GM23338 (cell line): Measurements from ENCODE around the gene KLF18. TPM values are rescaled to one million over a fixed set of nuclear protein-coding genes. Genes with fewer than 3 reads are reported as not detected.

Experiments used
- ATAC-seq: fragments of 200-7000 bp; cut with Tn5 transposase; 3 replicates; pipeline ENCODE4 v1.9.1; 2020
- DNase-seq: peaks from one replicate; pipeline ENCODE4 v3.0.0-alpha.2; 2015; ENCODE audit warnings: low spot score
- H2AFZ ChIP-seq: fragments of 200-600 bp; sonication (generic); 2 replicates; pipeline ENCODE4 v1.8.0; 2016; ENCODE audit warnings: antibody characterized with exemption, mild to moderate bottlenecking, moderate library complexity
- H3F3A ChIP-seq: fragments of 200-600 bp; sonication (generic); replicated peaks from 2 replicates; pipeline ENCODE4 v1.8.0; 2017; ENCODE audit warnings: antibody characterized with exemption, mixed run types, low read depth
- H3K27ac ChIP-seq: fragments of 200-600 bp; sonication (generic); 2 replicates; pipeline ENCODE4 v1.6.1; 2016; ENCODE audit warnings: low read depth
- H3K27me3 ChIP-seq: fragments of 200-600 bp; sonication (generic); 2 replicates; pipeline ENCODE4 v1.8.0; 2016; ENCODE audit warnings: mild to moderate bottlenecking, mixed run types, moderate library complexity; ENCODE audit not compliant: insufficient read depth
- H3K36me3 ChIP-seq: fragments of 200-600 bp; sonication (generic); 2 replicates; pipeline ENCODE4 v1.8.0; 2016; ENCODE audit warnings: mild to moderate bottlenecking; ENCODE audit not compliant: insufficient read depth
- H3K4me1 ChIP-seq: fragments of 200-600 bp; sonication (generic); 2 replicates; pipeline ENCODE4 v1.8.0; 2016; ENCODE audit warnings: mild to moderate bottlenecking, moderate library complexity; ENCODE audit not compliant: insufficient read depth
- H3K4me2 ChIP-seq: fragments of 200-600 bp; sonication (generic); 2 replicates; pipeline ENCODE4 v1.7.1; 2017; ENCODE audit warnings: mixed run types
- H3K4me3 ChIP-seq: fragments of 200-600 bp; sonication (generic); 2 replicates; pipeline ENCODE4 v1.6.1; 2016; ENCODE audit warnings: mixed run types
- H3K79me2 ChIP-seq: fragments of 200-600 bp; sonication (generic); replicated peaks from 2 replicates; pipeline ENCODE4 v1.8.0; 2017; ENCODE audit warnings: mild to moderate bottlenecking; ENCODE audit not compliant: insufficient read depth
- H3K9me2 ChIP-seq: fragments of 200-600 bp; sonication (generic); 2 replicates; pipeline ENCODE4 v1.8.0; 2017; ENCODE audit not compliant: insufficient read depth
- H4K20me1 ChIP-seq: fragments of 200-600 bp; sonication (generic); replicated peaks from 2 replicates; pipeline ENCODE4 v1.8.0; 2017; ENCODE audit warnings: mild to moderate bottlenecking; ENCODE audit not compliant: insufficient read depth
- H3K27ac Mint-ChIP-seq: 2 replicates; pipeline ENCODE4 v1.8.0; 2020; ENCODE audit warnings: inconsistent platforms, mild to moderate bottlenecking, moderate library complexity, mixed read lengths
- H3K27me3 Mint-ChIP-seq: 3 replicates; pipeline ENCODE4 v1.8.0; 2022; ENCODE audit warnings: low read depth, mild to moderate bottlenecking, moderate library complexity, mixed read lengths, inconsistent platforms; ENCODE audit not compliant: insufficient read depth, poor library complexity
- H3K36me3 Mint-ChIP-seq: 3 replicates; pipeline ENCODE4 v1.8.0; 2021; ENCODE audit warnings: low read depth, mild to moderate bottlenecking, inconsistent platforms, moderate library complexity, mixed read lengths
- H3K4me1 Mint-ChIP-seq: 3 replicates; pipeline ENCODE4 v1.8.0; 2020; ENCODE audit warnings: mild to moderate bottlenecking, inconsistent platforms, mixed read lengths
- H3K4me3 Mint-ChIP-seq: 3 replicates; pipeline ENCODE4 v1.8.0; 2021; ENCODE audit warnings: moderate library complexity, mild to moderate bottlenecking, inconsistent platforms, mixed read lengths
- H3K9me3 Mint-ChIP-seq: 3 replicates; pipeline ENCODE4 v1.8.0; 2020; ENCODE audit warnings: moderate library complexity, mild to moderate bottlenecking, inconsistent platforms, mixed read lengths
- EZH2 ChIP-seq: fragments of 200-600 bp; sonication (generic); IDR thresholded peaks from one replicate; pipeline ENCODE4 v1.8.0; 2017; ENCODE audit warnings: antibody characterized with exemption, mild to moderate bottlenecking, low read depth; ENCODE audit not compliant: unreplicated experiment
- JUNB ChIP-seq: IDR thresholded peaks from one replicate; pipeline ENCODE4 v1.6.1; 2016; ENCODE audit warnings: antibody characterized with exemption; ENCODE audit not compliant: unreplicated experiment
- NANOG ChIP-seq: IDR thresholded peaks from 2 replicates; pipeline ENCODE4 v1.6.1; 2016; ENCODE audit warnings: antibody characterized with exemption, borderline replicate concordance
- POLR2AphosphoS5 ChIP-seq: IDR thresholded peaks from 2 replicates; pipeline ENCODE4 v1.6.1; 2016; ENCODE audit warnings: antibody characterized with exemption, low read depth
- STAT1 ChIP-seq: IDR thresholded peaks from one replicate; pipeline ENCODE4 v1.6.1; 2016; ENCODE audit warnings: antibody characterized with exemption; ENCODE audit not compliant: unreplicated experiment
- ZNF114 ChIP-seq: fragments of 250-450 bp; sonication (Bioruptor Pico); IDR thresholded peaks from 2 replicates; pipeline ENCODE4 v1.5.0; 2020; ENCODE audit warnings: mild to moderate bottlenecking, moderate library complexity
- ZNF331 ChIP-seq: fragments of 250-450 bp; sonication (Bioruptor Pico); IDR thresholded peaks from 2 replicates; pipeline ENCODE4 v1.5.0; 2020; ENCODE audit warnings: low read depth, mild to moderate bottlenecking, moderate library complexity
- polyA plus RNA-seq: library from polyadenylated mRNA; unstranded; fragments of >200 nt; fragmentation: Nextera tagmentation; extraction: Ambion mirVana; gene quantifications from 2 replicates; pipeline ENCODE4 v1.2.1, GENCODE V29; 2016
- total RNA-seq: library from RNA; depleted of rRNA; stranded (reverse); fragments of >200 nt; shearing (Covaris generic); gene quantifications from 2 replicates; pipeline ENCODE4 v1.2.3, GENCODE V29; 2014
- TF ChIP-seq, protein P1 (sequence below): IDR thresholded peaks from one replicate; pipeline ENCODE4 v1.6.1; 2018; ENCODE audit warnings: antibody characterized with exemption; ENCODE audit not compliant: unreplicated experiment
- TF ChIP-seq, protein P2 (sequence below): fragments of 250-450 bp; sonication (Bioruptor Pico); IDR thresholded peaks from 2 replicates; pipeline ENCODE4 v1.5.0; 2020; ENCODE audit warnings: mild to moderate bottlenecking, moderate library complexity
- TF ChIP-seq, protein P3 (sequence below), 2 experiments: fragments of 200-600 bp in 1 of 2; sonication (generic) in 1 of 2; conservative IDR thresholded peaks; 2 replicates each; pipeline versions ENCODE4 v1.5.1 to v1.6.1; 2016 to 2017; ENCODE audit warnings: antibody characterized with exemption in 2 of 2, low read depth in 2 of 2, mild to moderate bottlenecking in 2 of 2, moderate library complexity in 1 of 2

The KLF18 gene
- total and polyA plus RNA-seq, 2 experiments from 2014 or later = 0.35 TPM; not detected in 1

DNA sequence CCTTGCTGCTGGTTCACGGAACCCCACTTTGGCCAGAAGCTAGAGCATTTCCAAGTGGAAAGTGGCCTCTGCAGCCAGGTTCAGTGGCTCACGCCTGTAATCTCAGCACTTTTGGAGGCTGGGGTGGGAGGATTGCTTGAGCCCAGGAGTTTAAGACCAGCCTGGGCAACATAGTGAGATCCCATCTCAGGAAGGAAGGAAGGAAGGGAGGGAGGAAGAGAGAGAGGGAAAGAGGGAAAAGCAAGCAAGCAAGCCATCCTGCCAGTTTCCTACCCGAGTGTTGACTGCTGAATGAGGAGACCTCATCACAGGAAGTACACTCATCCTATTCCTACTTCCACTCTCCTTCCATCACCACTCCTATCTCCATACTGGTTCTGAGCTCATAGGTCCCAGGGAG, 35.6 kb downstream of the KLF18 start:
- H3F3A ChIP-seq = no peaks in the 10 kb centered on the region
- Mint-ChIP-seq H3K4me1 (peaks cover 8% of the 10 kb centered on the region), H3K27ac (no peak overlapping the region), H3K4me3 (no peak overlapping the region), H3K27me3 (peaks cover 5% of the 10 kb centered on the region), H3K9me3 (no peaks in the 10 kb centered on the region), H3K36me3 (no peaks in the 10 kb centered on the region)
- TF ChIP-seq, protein P1, sequence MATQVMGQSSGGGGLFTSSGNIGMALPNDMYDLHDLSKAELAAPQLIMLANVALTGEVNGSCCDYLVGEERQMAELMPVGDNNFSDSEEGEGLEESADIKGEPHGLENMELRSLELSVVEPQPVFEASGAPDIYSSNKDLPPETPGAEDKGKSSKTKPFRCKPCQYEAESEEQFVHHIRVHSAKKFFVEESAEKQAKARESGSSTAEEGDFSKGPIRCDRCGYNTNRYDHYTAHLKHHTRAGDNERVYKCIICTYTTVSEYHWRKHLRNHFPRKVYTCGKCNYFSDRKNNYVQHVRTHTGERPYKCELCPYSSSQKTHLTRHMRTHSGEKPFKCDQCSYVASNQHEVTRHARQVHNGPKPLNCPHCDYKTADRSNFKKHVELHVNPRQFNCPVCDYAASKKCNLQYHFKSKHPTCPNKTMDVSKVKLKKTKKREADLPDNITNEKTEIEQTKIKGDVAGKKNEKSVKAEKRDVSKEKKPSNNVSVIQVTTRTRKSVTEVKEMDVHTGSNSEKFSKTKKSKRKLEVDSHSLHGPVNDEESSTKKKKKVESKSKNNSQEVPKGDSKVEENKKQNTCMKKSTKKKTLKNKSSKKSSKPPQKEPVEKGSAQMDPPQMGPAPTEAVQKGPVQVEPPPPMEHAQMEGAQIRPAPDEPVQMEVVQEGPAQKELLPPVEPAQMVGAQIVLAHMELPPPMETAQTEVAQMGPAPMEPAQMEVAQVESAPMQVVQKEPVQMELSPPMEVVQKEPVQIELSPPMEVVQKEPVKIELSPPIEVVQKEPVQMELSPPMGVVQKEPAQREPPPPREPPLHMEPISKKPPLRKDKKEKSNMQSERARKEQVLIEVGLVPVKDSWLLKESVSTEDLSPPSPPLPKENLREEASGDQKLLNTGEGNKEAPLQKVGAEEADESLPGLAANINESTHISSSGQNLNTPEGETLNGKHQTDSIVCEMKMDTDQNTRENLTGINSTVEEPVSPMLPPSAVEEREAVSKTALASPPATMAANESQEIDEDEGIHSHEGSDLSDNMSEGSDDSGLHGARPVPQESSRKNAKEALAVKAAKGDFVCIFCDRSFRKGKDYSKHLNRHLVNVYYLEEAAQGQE = no peak
- no peak for TF ChIP-seq NANOG
- no peak for TF ChIP-seq EZH2
- TF ChIP-seq STAT1 = no peak
- TF ChIP-seq JUNB = no peak
- TF ChIP-seq, protein P2, sequence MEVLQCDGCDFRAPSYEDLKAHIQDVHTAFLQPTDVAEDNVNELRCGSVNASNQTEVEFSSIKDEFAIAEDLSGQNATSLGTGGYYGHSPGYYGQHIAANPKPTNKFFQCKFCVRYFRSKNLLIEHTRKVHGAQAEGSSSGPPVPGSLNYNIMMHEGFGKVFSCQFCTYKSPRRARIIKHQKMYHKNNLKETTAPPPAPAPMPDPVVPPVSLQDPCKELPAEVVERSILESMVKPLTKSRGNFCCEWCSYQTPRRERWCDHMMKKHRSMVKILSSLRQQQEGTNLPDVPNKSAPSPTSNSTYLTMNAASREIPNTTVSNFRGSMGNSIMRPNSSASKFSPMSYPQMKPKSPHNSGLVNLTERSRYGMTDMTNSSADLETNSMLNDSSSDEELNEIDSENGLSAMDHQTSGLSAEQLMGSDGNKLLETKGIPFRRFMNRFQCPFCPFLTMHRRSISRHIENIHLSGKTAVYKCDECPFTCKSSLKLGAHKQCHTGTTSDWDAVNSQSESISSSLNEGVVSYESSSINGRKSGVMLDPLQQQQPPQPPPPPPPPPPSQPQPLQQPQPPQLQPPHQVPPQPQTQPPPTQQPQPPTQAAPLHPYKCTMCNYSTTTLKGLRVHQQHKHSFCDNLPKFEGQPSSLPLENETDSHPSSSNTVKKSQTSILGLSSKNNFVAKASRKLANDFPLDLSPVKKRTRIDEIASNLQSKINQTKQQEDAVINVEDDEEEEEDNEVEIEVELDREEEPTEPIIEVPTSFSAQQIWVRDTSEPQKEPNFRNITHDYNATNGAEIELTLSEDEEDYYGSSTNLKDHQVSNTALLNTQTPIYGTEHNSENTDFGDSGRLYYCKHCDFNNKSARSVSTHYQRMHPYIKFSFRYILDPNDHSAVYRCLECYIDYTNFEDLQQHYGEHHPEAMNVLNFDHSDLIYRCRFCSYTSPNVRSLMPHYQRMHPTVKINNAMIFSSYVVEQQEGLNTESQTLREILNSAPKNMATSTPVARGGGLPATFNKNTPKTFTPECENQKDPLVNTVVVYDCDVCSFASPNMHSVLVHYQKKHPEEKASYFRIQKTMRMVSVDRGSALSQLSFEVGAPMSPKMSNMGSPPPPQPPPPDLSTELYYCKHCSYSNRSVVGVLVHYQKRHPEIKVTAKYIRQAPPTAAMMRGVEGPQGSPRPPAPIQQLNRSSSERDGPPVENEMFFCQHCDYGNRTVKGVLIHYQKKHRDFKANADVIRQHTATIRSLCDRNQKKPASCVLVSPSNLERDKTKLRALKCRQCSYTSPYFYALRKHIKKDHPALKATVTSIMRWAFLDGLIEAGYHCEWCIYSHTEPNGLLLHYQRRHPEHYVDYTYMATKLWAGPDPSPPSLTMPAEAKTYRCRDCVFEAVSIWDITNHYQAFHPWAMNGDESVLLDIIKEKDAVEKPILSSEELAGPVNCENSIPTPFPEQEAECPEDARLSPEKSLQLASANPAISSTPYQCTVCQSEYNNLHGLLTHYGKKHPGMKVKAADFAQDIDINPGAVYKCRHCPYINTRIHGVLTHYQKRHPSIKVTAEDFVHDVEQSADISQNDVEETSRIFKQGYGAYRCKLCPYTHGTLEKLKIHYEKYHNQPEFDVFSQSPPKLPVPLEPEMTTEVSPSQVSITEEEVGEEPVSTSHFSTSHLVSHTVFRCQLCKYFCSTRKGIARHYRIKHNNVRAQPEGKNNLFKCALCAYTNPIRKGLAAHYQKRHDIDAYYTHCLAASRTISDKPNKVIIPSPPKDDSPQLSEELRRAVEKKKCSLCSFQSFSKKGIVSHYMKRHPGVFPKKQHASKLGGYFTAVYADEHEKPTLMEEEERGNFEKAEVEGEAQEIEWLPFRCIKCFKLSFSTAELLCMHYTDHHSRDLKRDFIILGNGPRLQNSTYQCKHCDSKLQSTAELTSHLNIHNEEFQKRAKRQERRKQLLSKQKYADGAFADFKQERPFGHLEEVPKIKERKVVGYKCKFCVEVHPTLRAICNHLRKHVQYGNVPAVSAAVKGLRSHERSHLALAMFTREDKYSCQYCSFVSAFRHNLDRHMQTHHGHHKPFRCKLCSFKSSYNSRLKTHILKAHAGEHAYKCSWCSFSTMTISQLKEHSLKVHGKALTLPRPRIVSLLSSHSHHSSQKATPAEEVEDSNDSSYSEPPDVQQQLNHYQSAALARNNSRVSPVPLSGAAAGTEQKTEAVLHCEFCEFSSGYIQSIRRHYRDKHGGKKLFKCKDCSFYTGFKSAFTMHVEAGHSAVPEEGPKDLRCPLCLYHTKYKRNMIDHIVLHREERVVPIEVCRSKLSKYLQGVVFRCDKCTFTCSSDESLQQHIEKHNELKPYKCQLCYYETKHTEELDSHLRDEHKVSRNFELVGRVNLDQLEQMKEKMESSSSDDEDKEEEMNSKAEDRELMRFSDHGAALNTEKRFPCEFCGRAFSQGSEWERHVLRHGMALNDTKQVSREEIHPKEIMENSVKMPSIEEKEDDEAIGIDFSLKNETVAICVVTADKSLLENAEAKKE (CRISPR knock-in tag) = no peak
- TF ChIP-seq, protein P3, sequence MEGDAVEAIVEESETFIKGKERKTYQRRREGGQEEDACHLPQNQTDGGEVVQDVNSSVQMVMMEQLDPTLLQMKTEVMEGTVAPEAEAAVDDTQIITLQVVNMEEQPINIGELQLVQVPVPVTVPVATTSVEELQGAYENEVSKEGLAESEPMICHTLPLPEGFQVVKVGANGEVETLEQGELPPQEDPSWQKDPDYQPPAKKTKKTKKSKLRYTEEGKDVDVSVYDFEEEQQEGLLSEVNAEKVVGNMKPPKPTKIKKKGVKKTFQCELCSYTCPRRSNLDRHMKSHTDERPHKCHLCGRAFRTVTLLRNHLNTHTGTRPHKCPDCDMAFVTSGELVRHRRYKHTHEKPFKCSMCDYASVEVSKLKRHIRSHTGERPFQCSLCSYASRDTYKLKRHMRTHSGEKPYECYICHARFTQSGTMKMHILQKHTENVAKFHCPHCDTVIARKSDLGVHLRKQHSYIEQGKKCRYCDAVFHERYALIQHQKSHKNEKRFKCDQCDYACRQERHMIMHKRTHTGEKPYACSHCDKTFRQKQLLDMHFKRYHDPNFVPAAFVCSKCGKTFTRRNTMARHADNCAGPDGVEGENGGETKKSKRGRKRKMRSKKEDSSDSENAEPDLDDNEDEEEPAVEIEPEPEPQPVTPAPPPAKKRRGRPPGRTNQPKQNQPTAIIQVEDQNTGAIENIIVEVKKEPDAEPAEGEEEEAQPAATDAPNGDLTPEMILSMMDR (conservative IDR thresholded peaks at IDR 0.05; ENCODE audit: low read depth in 2 of 2) = no peak
- TF ChIP-seq ZNF114 (CRISPR knock-in tag) = no peak
- no peak for TF ChIP-seq POLR2AphosphoS5
- no peak for TF ChIP-seq ZNF331 (CRISPR knock-in tag)
- H3K79me2 ChIP-seq = no peaks in the 10 kb centered on the region
- no peak overlapping the region for H2AFZ ChIP-seq
- no peak overlapping the region for H3K4me2 ChIP-seq
- H4K20me1 ChIP-seq = no peaks in the 10 kb centered on the region; the same call in 1 of the 2 replicates
- H3K27me3 ChIP-seq = no peaks in the 10 kb centered on the region
- ATAC-seq (no peak), DNase-seq (no peak)
- H3K4me3 ChIP-seq = no peak overlapping the region
- no peak overlapping the region for H3K27ac ChIP-seq
- peaks cover 10% of the 10 kb centered on the region for H3K4me1 ChIP-seq
- H3K36me3 ChIP-seq = no peaks in the 10 kb centered on the region
- H3K9me2 ChIP-seq = no peaks in the 10 kb centered on the region
